OCI-LY1 (cell line): ENCODE data around the gene PRAMEF14.
"Not testable (repeated sequence)": the region's sequence is repeated elsewhere in the genome, so short reads cannot be mapped to it uniquely, and the experiment has no call there.

Experiments
- H2AFZ ChIP-seq: fragments of 200-600 bp; sonication (generic), shearing (Covaris generic); 2 replicates; pipeline ENCODE4 v1.6.0; 2014; ENCODE audit warnings: antibody characterized with exemption, mild to moderate bottlenecking, low read length
- H3F3A ChIP-seq: fragments of 200-600 bp; sonication (generic), shearing (Covaris generic); 2 replicates; pipeline ENCODE4 v1.6.0; 2014; ENCODE audit warnings: mild to moderate bottlenecking, antibody characterized with exemption, low read length, moderate library complexity; ENCODE audit not compliant: insufficient read depth
- H3K27ac ChIP-seq: fragments of 200-600 bp; sonication (generic); 2 replicates; pipeline ENCODE4 v1.5.1; 2014; ENCODE audit warnings: low read length, mixed run types, mild to moderate bottlenecking, low read depth; ENCODE audit not compliant: poor library complexity, severe bottlenecking
- H3K27me3 ChIP-seq: fragments of 200-600 bp; sonication (generic); 2 replicates; pipeline ENCODE4 v1.6.0; 2014; ENCODE audit warnings: antibody characterized with exemption, mild to moderate bottlenecking, low read length, moderate library complexity; ENCODE audit not compliant: insufficient read depth
- H3K36me3 ChIP-seq: fragments of 200-600 bp; sonication (generic); 2 replicates; pipeline ENCODE4 v1.6.1; 2014; ENCODE audit warnings: mild to moderate bottlenecking, antibody characterized with exemption, low read length, moderate library complexity, mixed read lengths; ENCODE audit not compliant: insufficient read depth
- H3K4me1 ChIP-seq: fragments of 200-600 bp; sonication (generic); 2 replicates; pipeline ENCODE4 v1.5.1; 2014; ENCODE audit warnings: mild to moderate bottlenecking, low read length, moderate library complexity; ENCODE audit not compliant: insufficient read depth, severe bottlenecking
- H3K4me2 ChIP-seq: fragments of 200-600 bp; sonication (generic), shearing (Covaris generic); 2 replicates; pipeline ENCODE4 v1.6.1; 2014; ENCODE audit warnings: low read length
- H3K4me3 ChIP-seq: fragments of 200-600 bp; sonication (generic); 2 replicates; pipeline ENCODE4 v1.5.1; 2014; ENCODE audit warnings: low read length, low read depth, mild to moderate bottlenecking, mixed read lengths; ENCODE audit not compliant: poor library complexity, severe bottlenecking
- H3K79me2 ChIP-seq: fragments of 200-600 bp; shearing (Covaris generic); 2 replicates; pipeline ENCODE4 v1.6.1; 2016; ENCODE audit warnings: mixed run types, low read length, mixed read lengths; ENCODE audit not compliant: insufficient read depth
- H3K9ac ChIP-seq: fragments of 200-600 bp; sonication (generic), shearing (Covaris generic); 2 replicates; pipeline ENCODE4 v1.6.1; 2014; ENCODE audit warnings: mild to moderate bottlenecking, low read length, mixed read lengths
- H3K9me2 ChIP-seq: fragments of 200-600 bp; sonication (generic), shearing (Covaris generic); 2 replicates; pipeline ENCODE4 v1.6.1; 2014; ENCODE audit warnings: low read depth, mild to moderate bottlenecking, low read length, mixed read lengths
- H3K9me3 ChIP-seq: fragments of 200-600 bp; shearing (Covaris generic); 2 replicates; pipeline ENCODE4 v1.6.1; 2014; ENCODE audit warnings: low read length, mixed read lengths
- H4K20me1 ChIP-seq: fragments of 200-600 bp; sonication (generic), shearing (Covaris generic); 2 replicates; pipeline ENCODE4 v1.6.0; 2016; ENCODE audit warnings: mild to moderate bottlenecking, low read length; ENCODE audit not compliant: insufficient read depth

The PRAMEF14 gene

DNA sequence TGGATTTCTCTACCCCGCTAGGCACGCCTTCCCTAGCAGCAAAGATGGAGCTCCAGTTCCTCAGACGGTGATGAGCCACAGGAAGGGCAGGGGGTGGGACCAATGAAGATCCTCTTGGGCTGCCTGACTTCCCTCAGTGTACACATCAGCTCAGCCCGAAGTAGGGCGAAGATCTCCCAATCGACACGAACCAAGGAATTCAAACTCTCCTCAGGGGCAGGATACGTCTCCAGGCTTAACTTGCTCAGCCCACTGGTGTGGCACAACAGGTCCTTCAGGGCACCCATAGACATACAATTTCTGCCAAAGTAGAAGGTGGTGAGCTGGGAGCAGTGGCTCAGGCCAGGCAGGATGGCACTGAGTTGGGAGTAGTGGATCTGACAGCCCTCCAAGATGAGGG is 4.4 kb downstream of the PRAMEF14 start:
- H3K4me2 ChIP-seq, H3K9ac ChIP-seq, H4K20me1 ChIP-seq: not testable (repeated sequence)

DNA sequence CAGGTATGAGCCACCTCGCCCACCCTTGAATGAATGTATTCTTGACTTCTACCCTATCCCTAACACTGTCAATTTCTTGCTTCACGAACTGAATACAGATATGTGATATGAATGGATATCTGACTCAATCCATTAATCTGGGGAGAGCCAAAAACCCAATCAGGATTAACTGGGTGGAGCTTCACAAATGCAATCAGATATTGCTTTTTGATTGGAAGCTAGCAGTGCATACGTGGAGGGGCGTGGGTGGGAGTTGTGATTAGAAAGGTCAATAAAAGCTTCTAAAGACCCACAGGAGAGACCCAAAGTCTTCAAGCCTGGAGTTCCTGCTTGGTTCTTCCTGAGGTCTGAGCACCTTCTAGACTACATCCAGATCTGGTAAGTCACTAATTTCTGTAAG is 31.7 kb downstream of the PRAMEF14 start, which contains the start of gene PRAMEF15:
Gene PRAMEF15 (plus strand): TSS at position 301 of the 400 bp plus-strand sequence. CDS start 2,827 bp downstream, outside the sequence.
- H3K36me3 ChIP-seq, H2AFZ ChIP-seq, H3K4me2 ChIP-seq, H3F3A ChIP-seq, H3K4me1 ChIP-seq, H3K4me3 ChIP-seq, H3K9me2 ChIP-seq, H3K9ac ChIP-seq, H3K79me2 ChIP-seq, H3K27me3 ChIP-seq, H4K20me1 ChIP-seq, H3K9me3 ChIP-seq, H3K27ac ChIP-seq: not testable (repeated sequence)

More for the DNA sequence above, 4.4 kb downstream of the PRAMEF14 start:
- H2AFZ ChIP-seq, H3K4me3 ChIP-seq, H3K27ac ChIP-seq, H3F3A ChIP-seq, H3K4me1 ChIP-seq, H3K27me3 ChIP-seq, H3K9me2 ChIP-seq, H3K79me2 ChIP-seq, H3K36me3 ChIP-seq, H3K9me3 ChIP-seq: not testable (repeated sequence)

DNA sequence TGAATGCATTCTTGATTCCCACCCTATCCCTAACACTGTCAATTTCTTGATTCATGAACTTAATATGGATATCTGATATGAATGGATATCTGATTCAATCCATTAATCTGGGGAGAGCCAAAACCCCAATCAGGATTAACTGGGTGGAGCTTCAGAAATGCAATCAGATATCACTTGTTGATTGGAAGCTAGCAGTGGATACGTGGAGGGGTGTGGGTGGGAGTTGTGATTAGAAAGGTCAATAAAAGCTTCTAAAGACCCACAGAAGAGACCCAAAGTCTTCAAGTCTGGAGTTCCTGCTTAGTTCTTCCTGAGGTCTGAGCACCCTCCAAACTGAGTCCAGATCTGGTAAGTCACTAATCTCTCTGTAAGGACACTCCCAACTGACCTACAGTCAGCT is 43.7 kb downstream of the PRAMEF14 start, which contains the start of gene PRAMEF33:
Gene PRAMEF33 (plus strand): TSS at position 301 of the 400 bp plus-strand sequence. CDS start 2,416 bp downstream, outside the sequence.
- H3K36me3 ChIP-seq, H3K79me2 ChIP-seq, H3K9ac ChIP-seq, H3K27me3 ChIP-seq, H3K4me3 ChIP-seq, H3K4me2 ChIP-seq, H3K27ac ChIP-seq, H3K9me2 ChIP-seq, H4K20me1 ChIP-seq, H3K9me3 ChIP-seq, H3K4me1 ChIP-seq, H2AFZ ChIP-seq, H3F3A ChIP-seq: not testable (repeated sequence)

DNA sequence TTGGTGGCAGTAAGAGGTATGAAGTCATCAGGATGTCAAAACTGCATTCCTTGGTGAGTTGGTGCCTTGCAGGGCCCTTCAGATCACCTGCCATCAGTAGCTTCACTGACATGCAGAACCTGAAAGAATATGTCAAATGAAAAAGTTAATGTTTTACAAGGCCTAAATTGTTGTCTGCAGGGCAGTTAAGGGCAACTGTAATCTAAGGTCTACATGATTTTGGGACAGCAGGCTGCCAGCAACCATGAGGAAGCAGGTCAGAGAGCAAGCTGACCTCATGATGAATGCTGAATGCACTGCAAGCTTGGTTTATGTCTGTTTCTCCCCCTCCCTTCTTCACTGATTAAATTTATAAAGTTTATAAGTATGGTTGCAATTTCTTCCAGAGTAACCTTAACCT is 44.7 kb downstream of the PRAMEF14 start:
- H4K20me1 ChIP-seq, H3K9me3 ChIP-seq, H3K9me2 ChIP-seq, H3K4me2 ChIP-seq, H3K9ac ChIP-seq, H3K36me3 ChIP-seq, H2AFZ ChIP-seq, H3K4me1 ChIP-seq, H3F3A ChIP-seq, H3K27me3 ChIP-seq, H3K4me3 ChIP-seq, H3K27ac ChIP-seq, H3K79me2 ChIP-seq: not testable (repeated sequence)

DNA sequence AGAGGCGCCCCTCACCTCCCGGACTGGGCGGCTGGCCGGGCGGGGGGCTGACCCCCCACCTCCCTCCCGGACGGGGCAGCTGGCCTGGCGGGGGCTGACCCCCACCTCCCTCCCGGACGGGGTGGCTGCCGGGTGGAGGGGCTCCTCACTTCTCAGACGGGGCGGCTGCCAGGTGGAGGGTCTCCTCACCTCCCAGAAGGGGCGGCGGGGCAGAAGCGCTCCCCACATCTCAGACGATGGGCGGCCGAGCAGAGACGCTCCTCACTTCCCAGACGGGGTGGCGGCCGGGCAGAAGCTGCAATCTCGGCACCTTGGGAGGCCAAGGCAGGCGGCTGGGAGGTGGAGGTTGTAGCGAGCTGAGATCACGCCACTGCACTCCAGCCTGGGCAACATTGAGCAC is 48.2 kb downstream of the PRAMEF14 start:
- H3K4me3 ChIP-seq, H3K79me2 ChIP-seq, H3K27ac ChIP-seq, H3K4me2 ChIP-seq, H3K9me2 ChIP-seq, H3K36me3 ChIP-seq, H3K4me1 ChIP-seq, H4K20me1 ChIP-seq, H3F3A ChIP-seq, H3K9ac ChIP-seq, H3K27me3 ChIP-seq, H2AFZ ChIP-seq, H3K9me3 ChIP-seq: not testable (repeated sequence)

DNA sequence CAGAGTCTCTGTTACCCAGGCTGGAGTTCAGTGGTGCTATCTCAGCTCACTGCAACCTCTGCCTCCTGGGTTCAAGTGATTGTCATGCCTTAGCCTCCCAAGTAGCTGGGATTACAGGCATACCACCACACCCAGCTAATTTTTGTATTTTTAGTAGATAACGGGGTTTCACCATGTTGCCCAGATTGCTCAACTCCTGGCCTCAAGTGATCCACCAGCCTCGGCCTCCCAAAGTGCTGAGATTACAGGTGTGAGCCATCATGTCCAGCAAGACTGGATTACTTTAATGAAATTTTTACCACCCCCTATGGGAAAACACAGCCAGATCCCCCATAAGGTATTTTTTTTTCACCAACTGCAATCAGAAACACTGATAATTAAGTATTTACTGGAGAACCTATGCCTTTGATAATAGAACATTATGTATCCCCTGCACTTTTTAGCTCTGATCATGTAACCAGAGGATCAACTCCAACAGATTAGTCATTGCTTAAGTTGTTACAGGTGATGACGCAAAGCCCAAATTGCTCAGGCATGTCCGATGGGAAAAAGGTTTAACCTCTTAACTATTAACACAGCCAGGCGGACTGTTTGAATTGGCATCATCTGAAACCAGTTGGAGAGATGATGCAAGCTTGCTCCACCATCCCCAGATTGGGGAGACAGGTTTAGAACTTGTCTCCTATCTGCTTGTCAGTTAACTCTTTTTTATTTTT is 49.6 kb downstream of the PRAMEF14 start:
- H3K9me3 ChIP-seq, H3K4me2 ChIP-seq, H3K4me3 ChIP-seq, H3F3A ChIP-seq, H3K36me3 ChIP-seq, H3K27ac ChIP-seq, H3K9ac ChIP-seq, H3K4me1 ChIP-seq, H4K20me1 ChIP-seq, H3K9me2 ChIP-seq, H3K27me3 ChIP-seq, H2AFZ ChIP-seq, H3K79me2 ChIP-seq: not testable (repeated sequence)
